Effector memory CD8-positive, alpha-beta T cell (primary cell): ENCODE results near the gene FUT2.
"Not testable (repeated sequence)": the region's sequence is repeated elsewhere in the genome, so short reads cannot be mapped to it uniquely, and the experiment has no call there.

Experiments
- ATAC-seq: fragments of 150-1000 bp; cut with Tn5 transposase; replicated peaks from 2 replicates; pipeline ENCODE4 v1.10.0; 2021; ENCODE audit warnings: mild to moderate bottlenecking, moderate library complexity
- DNase-seq, 3 experiments: peaks; one replicate each; pipeline ENCODE4 v3.0.0; 2021
- H3K27ac Mint-ChIP-seq, 2 donors: one replicate each; pipeline ENCODE4 v1.8.0; 2022; ENCODE audit warnings: mild to moderate bottlenecking in 2 of 2, mixed read lengths in 2 of 2, moderate library complexity in 2 of 2
- H3K27me3 Mint-ChIP-seq, 2 donors: one replicate each; pipeline ENCODE4 v1.8.0; 2022; ENCODE audit warnings: mixed read lengths in 2 of 2
- H3K36me3 Mint-ChIP-seq: one replicate; pipeline ENCODE4 v1.8.0; 2022; ENCODE audit warnings: mild to moderate bottlenecking, moderate library complexity, mixed read lengths; ENCODE audit not compliant: insufficient read depth
- H3K4me1 Mint-ChIP-seq, 2 donors: one replicate each; pipeline ENCODE4 v1.8.0; 2022; ENCODE audit warnings: low read depth in 2 of 2, mixed read lengths in 2 of 2
- H3K4me3 Mint-ChIP-seq, 2 donors: one replicate each; pipeline ENCODE4 v1.8.0; 2022; ENCODE audit warnings: mild to moderate bottlenecking in 2 of 2, mixed read lengths in 2 of 2, moderate library complexity in 2 of 2
- H3K9me3 Mint-ChIP-seq, 2 donors: one replicate each; pipeline ENCODE4 v1.8.0; 2022; ENCODE audit warnings: mixed read lengths in 2 of 2

Gene FUT2

GRCh38 chr19:48718106-48718505 is 22.3 kb downstream of the FUT2 start:
- not testable (repeated sequence) for ATAC-seq, H3K4me3 Mint-ChIP-seq, H3K36me3 Mint-ChIP-seq, H3K27ac Mint-ChIP-seq, H3K27me3 Mint-ChIP-seq, H3K9me3 Mint-ChIP-seq, DNase-seq
- peaks cover 17 to 18% of the 10 kb centered on the region in 2 donors for H3K4me1 Mint-ChIP-seq

DNA sequence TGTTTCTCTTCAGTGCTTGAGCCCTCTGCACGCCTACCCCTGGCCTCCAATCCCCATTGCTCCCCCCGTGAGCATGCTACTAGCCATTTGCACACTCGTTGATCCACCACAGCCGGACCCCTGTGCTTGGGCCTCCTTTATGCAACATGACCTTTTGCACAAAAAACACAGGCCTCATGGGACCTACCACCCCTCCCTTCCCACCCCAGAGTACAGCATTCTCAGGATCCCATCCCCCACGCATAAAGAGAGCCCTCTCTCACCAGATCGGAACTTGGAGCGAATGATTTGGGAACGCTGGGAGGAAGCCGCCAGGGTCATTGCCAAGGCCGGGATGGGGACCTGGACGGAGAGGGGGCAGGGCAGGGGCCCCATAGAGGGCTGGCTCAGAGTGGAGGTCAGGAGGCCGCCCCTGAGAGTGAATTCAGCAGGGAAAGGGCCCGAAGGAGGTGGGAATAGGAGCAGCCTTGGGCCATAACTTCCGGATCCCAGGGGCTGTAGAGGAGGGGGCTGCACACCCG is 23.0 kb downstream of the FUT2 start:
- ATAC-seq (no peak), DNase-seq (no peak)
- Mint-ChIP-seq H3K27me3 (no peaks in the 10 kb centered on the region), H3K9me3 (no peaks in the 10 kb centered on the region), H3K4me1 (peaks cover 13 to 16% of the 10 kb centered on the region in 2 donors), H3K27ac (no peak overlapping the region), H3K4me3 (no peak overlapping the region), H3K36me3 (peaks cover 4% of the 10 kb centered on the region)

- H3K27ac Mint-ChIP-seq = peak within 1 kb of the TSS; percentile 94 to 95
Measured at GRCh38 chr19:48719263-48720171, 23.7 kb downstream of the FUT2 start, which contains the start of gene MAMSTR. Gene MAMSTR (minus strand): TSS chr19:48719725. CDS start chr19:48719031, 694 bp downstream.

DNA sequence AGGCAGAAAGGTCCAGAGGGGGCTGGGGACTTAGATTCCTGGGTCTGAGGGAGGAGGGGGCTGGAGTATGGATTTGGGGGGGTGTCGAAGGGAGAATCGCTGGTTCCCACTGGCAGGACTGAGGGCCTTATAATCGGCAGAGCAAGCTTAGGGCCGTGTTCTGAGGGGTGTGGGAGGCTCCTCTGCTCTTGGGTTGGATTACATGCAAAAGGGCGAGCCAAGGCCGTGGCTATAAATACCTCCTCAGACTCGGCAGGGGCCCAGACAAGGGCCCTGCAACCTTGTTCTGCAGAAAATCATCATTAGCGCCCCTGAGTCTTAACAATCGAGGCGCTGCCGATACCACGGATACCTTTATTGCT is 24.5 kb downstream of the FUT2 start:
- peak; percentile 3 for ATAC-seq
- Mint-ChIP-seq H3K27ac (peak overlapping the region; percentile 94 to 95), H3K36me3 (peaks cover 4% of the 10 kb centered on the region)

More at GRCh38 chr19:48719263-48720171, 23.7 kb downstream of the FUT2 start, which contains the start of gene MAMSTR:
- H3K4me1 Mint-ChIP-seq = peaks cover 12 to 15% of the 10 kb centered on the region in 2 donors
- ATAC-seq (no peak), DNase-seq (no peak)
- H3K36me3 Mint-ChIP-seq = peaks cover 4% of the 10 kb centered on the region
- no peaks in the 10 kb centered on the region for H3K9me3 Mint-ChIP-seq
- H3K4me3 Mint-ChIP-seq = peak within 1 kb of the TSS; percentile 93 to 94
- H3K27me3 Mint-ChIP-seq = no peaks in the 10 kb centered on the region

DNA sequence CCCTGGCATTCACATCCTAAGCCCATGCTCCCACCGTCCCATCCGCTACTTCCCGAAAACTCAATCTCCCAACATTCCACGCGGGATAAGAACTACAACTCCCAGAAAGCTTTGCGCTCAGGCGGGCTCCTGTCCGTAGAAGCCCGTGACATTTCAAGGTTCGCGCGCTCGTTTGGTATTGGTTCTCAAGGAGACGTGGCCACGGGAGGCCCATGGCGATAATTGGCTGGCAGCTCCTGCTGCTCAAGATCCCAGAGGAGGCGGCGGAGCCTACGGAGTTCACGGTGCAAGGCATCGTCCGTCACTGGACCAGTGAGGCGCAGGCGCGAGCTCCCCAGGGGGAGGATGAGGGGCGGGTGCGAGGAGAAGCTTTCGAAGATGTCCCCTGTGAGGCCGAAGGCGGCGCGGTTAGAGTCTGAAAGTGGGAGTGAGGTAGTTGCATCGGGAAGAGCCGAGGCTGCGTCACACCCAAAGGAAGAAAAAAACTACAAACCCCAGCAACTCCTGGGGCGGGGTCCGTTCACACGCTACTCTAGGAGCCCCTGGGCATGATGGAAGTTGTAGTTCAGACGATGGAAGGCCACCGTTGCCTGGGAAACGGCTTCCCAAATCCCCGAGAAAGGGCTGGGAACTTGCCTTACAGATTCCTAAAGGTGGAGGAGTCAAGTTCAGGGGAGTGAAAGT is 25.0 kb downstream of the FUT2 start:
- ATAC-seq (peak; percentile 86), DNase-seq (peak; percentile 81 to 87 (median 83))
- Mint-ChIP-seq H3K9me3 (peaks cover 6 to 8% of the 10 kb centered on the region in 2 donors), H3K4me1 (peaks cover 15 to 18% of the 10 kb centered on the region in 2 donors), H3K36me3 (peaks cover 4% of the 10 kb centered on the region), H3K27ac (peak overlapping the region; percentile 94 to 95), H3K27me3 (no peaks in the 10 kb centered on the region), H3K4me3 (peak overlapping the region; percentile 93 to 94)

More for the DNA sequence above, 24.5 kb downstream of the FUT2 start:
- Mint-ChIP-seq H3K4me1 (peaks cover 12 to 14% of the 10 kb centered on the region in 2 donors), H3K4me3 (peak overlapping the region; percentile 93 to 94), H3K27me3 (no peaks in the 10 kb centered on the region), H3K9me3 (peaks cover 4 to 6% of the 10 kb centered on the region in 2 donors)
- DNase-seq = no peak

GRCh38 chr19:48722196-48722708 is 26.5 kb downstream of the FUT2 start:
- peaks cover 6 to 8% of the 10 kb centered on the region in 2 donors for H3K9me3 Mint-ChIP-seq
- peaks cover 25% of the 10 kb centered on the region in 2 donors for H3K4me1 Mint-ChIP-seq
- no peak for DNase-seq
- no peak for ATAC-seq
- no peak overlapping the region for H3K27ac Mint-ChIP-seq
- peaks cover 10% of the 10 kb centered on the region for H3K36me3 Mint-ChIP-seq
- no peak overlapping the region for H3K4me3 Mint-ChIP-seq
- H3K27me3 Mint-ChIP-seq = no peaks in the 10 kb centered on the region

DNA sequence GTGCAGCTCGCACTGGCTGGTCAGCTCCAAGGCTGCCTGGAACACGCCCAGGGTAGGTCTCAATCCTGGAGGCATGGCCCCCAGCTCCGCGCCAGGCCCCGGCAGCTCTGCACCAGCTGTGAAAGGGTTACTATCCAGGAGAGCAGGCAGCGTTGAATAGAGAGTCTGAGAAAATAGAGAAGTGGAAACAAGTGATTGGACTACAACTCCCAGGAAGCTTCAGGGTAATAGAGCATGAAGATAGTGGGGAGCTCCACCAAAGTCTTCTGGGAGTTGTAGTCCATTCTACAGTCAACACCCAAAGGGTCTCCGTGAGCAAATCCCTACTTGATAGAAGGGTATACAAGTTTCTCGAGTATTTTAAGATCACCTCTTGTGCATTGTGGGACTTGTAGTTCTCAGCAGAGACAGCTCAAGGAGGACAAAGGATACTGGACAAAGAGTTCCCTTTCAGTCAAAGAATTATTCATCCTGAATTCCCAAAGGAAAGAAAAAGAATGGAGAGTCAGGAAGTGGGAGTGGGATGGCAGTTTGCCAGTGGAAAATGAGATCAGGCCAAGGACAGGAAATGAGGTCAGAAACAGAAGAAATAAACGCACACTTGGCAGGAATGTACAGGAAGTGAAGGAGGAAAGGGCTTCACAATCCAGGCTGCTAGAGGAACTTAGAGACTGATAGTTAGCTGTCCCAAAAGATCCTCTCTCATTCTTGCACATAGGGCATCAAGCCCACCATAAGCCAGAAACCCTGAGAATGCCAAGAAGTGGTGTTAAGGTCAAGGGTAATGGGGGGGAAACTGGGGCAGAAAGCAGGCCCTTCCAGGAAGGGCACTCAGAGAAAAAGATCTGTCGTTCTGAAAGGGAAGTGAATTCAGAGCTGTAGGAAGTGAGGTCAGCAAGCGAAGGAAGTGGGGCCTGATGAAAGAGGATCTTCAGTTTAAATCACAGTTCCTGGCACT is 29.3 kb downstream of the FUT2 start:
- Mint-ChIP-seq H3K27me3 (no peaks in the 10 kb centered on the region), H3K36me3 (peaks cover 6% of the 10 kb centered on the region), H3K27ac (peak overlapping the region; percentile 1 to 63), H3K9me3 (peaks cover 6 to 8% of the 10 kb centered on the region in 2 donors), H3K4me3 (peak overlapping the region; percentile 18 to 37), H3K4me1 (peaks cover 25 to 29% of the 10 kb centered on the region in 2 donors)
- DNase-seq (peak; percentile 23 to 44 (median 26)), ATAC-seq (peak; percentile 43)

DNA sequence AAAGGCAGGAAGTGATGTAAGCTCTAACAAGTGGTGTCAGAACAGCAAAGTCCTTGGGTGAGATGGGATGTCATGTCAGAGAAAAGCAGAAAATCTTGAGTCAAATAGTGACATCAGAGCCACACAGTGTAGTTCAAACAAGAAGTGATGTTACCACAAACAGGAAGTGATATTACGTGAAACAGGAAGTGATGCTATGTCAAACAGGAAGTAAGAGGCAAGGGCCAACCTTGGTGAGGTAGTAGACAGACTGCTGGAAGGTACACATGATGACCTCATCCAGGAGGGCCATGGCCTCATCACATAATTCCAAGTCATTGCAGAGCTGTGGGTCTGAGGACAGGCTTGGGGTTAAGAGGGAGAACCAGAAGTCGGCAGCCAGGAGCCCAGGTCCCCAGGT is 30.8 kb downstream of the FUT2 start:
- peak; percentile 79 for ATAC-seq
- Mint-ChIP-seq H3K4me3 (no peak overlapping the region), H3K27ac (peak overlapping the region; percentile 14 to 47), H3K36me3 (peaks cover 6% of the 10 kb centered on the region), H3K27me3 (no peaks in the 10 kb centered on the region), H3K9me3 (peaks cover 6 to 8% of the 10 kb centered on the region in 2 donors), H3K4me1 (peaks cover 17 to 22% of the 10 kb centered on the region in 2 donors)
- no peak for DNase-seq

GRCh38 chr19:48728911-48729664 is 33.3 kb downstream of the FUT2 start:
- no peak overlapping the region for H3K27ac Mint-ChIP-seq
- H3K27me3 Mint-ChIP-seq = peaks cover 6 to 9% of the 10 kb centered on the region in 2 donors

GRCh38 chr19:48731452-48731851 is 35.7 kb downstream of the FUT2 start:
- ATAC-seq = no peak
- DNase-seq = no peak
- no peaks in the 10 kb centered on the region for H3K9me3 Mint-ChIP-seq
- peaks cover 6% of the 10 kb centered on the region for H3K36me3 Mint-ChIP-seq
- H3K27ac Mint-ChIP-seq = no peak overlapping the region
- H3K27me3 Mint-ChIP-seq = peaks cover 6 to 9% of the 10 kb centered on the region in 2 donors
- no peak overlapping the region for H3K4me3 Mint-ChIP-seq
- peaks cover 4 to 10% of the 10 kb centered on the region in 2 donors for H3K4me1 Mint-ChIP-seq

More at GRCh38 chr19:48728911-48729664, 33.3 kb downstream of the FUT2 start:
- ATAC-seq (no peak), DNase-seq (no peak)
- H3K36me3 Mint-ChIP-seq = peaks cover 9% of the 10 kb centered on the region
- H3K4me3 Mint-ChIP-seq = no peak overlapping the region
- H3K4me1 Mint-ChIP-seq = peaks cover 17 to 22% of the 10 kb centered on the region in 2 donors
- H3K9me3 Mint-ChIP-seq = peaks cover 6 to 8% of the 10 kb centered on the region in 2 donors

GRCh38 chr19:48734625-48735024 is 38.9 kb downstream of the FUT2 start:
- ATAC-seq (no peak), DNase-seq (no peak)
- Mint-ChIP-seq H3K27ac (no peak overlapping the region), H3K36me3 (peaks cover 3% of the 10 kb centered on the region), H3K27me3 (peaks cover 6 to 9% of the 10 kb centered on the region in 2 donors), H3K4me3 (no peak overlapping the region), H3K4me1 (peaks cover 5% of the 10 kb centered on the region in 2 donors), H3K9me3 (no peaks in the 10 kb centered on the region)
